ENCODE results near the gene PCDH1.
A peak's percentile ranks its signal among the peaks of the same experiment; 100 is the strongest.
"Not testable (repeated sequence)": the region's sequence is repeated elsewhere in the genome, so short reads cannot be mapped to it uniquely, and the experiment has no call there.

PCDH1 gene

DNA sequence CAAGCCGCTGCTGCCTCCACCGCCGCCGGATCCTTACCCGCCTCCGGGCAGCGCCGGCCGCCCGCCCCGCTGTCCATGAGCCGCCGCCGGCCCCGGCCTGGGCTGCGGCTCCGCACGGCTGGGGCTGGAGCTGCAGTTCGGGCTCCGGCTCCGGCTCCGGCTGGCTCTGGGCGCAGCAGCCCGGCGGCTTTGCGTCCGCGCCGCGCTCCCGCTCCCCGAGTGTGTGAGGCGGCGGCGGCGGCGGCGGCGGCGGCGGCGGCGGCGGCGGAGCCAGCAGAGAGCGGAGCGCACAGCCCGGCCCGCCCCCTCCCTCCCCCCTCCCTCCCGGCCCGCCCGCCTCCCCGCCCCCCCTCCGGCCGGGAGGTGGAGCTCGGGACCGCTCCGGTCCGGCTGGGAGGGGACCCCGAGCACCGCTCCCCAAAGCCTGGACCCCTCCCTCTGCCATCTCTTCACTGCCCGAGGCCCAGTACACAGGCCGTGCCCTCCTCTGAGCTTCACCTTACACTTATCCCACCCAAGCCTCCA, at the start of gene PCDH1:
Gene PCDH1, minus strand, starts transcription at position 225 of the 525 bp plus-strand sequence. Its CDS starts 148 bp downstream, at position 77.
- no peak for DNase-seq

DNA sequence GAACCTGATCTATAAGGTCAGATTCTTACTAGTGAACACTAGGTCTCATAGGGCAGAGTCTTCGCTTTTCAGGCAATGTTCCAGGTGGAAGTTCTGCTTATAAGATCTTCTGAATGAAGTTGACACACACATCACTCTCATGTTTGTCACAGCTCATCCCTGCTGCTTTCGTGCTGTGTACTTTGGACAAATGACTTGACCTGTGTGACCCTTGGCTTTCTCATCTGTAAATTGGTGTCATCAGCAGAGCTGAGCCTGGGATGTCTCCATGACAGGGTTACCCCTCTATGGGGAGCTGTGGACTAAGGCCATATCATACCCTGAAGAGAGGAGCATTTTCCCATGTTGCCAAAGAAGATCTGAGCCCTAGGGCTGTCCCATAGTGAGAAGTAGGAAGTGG, 48.2 kb upstream of the PCDH1 start:
- DNase-seq: no peak

DNA sequence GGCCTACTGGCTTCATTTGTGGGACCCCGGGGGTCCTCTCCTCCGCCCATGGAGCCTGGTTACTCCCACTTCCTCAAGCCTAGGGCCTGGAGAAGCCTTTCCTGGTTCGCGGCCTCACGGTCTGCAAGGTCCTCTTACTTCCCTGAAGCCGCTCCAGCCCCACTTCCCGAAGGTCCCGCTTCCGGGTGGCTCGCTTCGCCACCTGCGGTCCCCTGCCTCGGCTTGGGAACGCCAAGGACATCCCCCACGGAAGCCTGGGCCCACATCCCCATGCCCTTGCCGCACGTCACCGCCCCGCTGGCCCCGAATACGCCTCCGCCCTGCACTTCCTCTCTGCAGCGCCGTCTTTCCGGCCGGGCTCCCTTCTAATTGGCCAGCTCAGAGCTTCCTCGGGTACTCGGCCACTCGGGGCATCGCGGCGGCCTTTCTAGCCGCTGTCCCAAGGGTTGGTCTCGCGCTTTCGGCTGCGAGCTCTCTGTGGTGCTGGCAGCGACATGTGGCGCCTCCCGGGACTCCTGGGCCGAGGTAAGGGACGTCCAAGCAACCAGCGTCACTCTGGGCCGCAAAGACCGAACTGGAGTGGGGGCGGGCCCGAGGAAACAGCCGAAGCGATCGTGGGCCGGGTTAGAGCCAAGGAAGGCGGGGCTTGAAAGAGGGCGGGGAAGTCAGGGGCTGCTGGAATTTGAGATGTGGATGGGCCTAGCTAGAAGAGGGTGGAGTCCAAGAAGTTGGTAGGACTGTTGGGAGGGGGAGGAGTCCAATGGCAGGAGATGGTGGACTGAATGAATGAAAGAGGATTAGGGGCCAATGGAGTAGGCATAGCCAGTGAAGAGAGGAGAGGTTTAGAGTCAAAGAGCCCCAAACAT, 45.5 kb upstream of the PCDH1 start, which contains the start of gene DELE1:
Gene DELE1, plus strand, starts transcription at position 424 of the 866 bp plus-strand sequence. Its CDS starts 71 bp downstream, at position 495.
- DNase-seq: peak; percentile 87

DNA sequence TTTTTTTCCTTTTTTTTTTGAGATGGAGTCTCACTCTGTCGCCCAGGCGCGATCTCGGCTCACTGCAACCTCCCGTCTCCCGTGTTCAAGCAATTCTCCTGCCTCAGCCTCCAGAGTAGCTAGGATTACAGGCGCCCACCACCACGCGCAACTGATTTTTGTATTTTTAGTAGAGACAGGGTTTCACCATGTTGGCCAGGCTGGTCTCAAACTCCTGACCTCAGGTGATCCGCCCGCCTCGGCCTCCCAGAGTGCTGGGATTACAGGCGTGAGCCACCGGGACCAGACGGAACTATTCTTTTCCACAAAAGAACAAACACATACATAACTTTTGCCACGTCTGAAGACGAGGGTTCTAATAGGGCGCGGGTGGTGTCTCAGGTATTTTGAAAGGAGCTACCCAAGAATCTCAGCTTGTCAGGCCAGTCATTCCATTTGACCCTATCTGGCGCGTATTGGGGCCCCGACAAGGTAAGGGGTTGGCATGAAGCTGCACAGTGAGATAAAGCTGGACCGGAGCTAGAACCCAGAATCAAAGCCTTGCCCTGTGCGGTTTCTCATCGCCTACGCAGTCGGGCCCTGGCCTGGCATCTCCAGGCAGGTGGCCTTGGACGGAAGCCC, 44.7 kb upstream of the PCDH1 start:
- DNase-seq: not testable (repeated sequence)

DNA sequence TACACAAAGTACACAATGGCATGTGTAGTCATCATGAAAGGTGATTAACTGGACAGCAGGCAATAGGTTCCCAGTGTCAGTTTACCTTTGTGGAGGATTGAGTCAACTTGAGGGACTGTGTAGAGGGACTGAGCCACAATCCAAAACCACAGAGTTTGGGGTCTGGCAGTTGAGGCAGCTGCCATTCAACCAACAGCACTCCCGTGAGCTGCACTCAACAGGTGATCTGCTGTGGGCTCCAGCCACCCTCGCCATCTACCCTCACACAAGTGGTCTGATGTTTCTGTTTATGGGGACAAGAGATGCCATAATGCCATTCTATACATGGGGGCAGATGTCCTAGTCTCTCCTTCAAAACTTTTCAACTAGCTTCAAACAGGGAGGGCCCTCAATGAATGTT, 42.6 kb upstream of the PCDH1 start:
- DNase-seq: no peak

DNA sequence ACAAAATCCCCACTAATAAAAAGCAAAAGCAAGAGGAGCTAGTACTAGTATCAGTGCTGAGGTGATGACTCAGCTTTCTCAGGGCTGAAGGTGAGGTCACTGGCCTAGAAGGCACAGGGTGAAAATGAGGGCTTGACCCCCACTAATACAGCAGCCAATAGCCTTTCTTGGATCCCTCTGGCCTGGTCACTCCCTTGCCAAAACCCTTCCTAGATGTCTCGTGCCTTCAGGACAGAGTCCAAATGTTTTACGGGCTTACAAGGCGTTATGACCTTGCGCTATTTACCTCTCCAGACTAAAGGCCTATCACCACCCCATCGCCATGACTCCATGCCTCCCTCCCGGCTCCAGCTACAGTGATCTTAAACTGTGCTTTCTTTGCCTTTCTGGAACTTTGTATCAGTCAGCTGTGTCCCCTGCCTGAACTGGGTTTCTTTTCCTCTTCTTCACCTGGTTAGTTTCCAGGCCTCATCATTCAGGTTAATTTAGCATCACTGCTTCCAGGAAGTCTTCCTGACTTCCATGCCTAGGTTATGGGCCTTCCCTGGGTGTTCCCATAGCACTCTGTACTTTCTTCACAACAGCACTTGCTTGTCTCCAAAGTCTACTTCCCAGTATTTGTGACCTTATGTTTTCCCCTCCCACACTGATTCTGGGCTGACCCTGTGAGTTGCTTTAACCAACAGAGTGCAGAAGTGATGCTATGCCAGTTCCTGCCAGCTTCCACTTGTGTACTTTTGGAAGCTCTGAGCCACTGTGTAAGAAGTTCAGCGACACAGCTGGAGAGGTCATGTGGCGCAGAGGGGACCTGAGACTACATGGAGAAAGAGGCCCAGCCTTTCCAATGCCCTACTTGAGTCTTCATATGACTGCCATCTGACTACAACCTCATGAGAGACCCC, 41.3 kb upstream of the PCDH1 start:
- DNase-seq: no peak

DNA sequence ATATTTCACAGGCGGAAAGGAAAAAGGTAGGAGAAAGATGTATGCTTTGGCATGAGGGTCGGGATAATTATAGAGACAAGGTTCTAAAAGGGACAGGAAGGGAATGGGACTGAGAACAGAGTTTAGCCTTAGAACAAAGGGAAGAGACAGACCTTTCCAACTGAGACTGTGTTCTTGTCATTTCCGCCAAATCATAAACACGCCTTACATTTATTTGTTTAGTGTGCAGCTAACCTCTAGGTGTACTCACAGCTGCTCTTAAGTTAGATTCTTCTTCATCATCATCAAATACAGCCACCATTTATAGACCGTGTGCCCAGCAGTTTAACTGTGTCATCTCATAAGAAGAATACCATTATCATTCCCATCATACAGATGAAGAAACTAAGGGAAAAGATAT, 39.5 kb upstream of the PCDH1 start:
- DNase-seq: no peak

DNA sequence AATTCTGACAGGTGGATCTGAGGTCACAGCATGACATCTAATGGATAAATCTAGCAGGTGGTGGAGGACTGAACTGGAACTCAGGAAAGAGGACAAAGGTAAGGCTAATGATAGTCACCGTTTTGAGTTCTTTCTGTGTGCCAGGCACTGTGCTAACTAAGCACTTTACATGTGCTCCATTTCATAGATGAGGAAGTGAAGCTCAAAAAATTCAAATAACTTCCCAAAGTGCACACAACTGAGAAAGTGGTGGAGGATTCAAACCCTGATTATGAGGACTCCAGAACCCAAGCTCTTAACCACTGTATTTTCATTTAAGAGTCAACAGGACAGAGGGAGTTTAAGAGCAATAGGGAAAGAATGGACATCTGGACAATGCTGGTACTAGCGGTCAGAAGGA, 38.3 kb upstream of the PCDH1 start:
- DNase-seq: no peak

DNA sequence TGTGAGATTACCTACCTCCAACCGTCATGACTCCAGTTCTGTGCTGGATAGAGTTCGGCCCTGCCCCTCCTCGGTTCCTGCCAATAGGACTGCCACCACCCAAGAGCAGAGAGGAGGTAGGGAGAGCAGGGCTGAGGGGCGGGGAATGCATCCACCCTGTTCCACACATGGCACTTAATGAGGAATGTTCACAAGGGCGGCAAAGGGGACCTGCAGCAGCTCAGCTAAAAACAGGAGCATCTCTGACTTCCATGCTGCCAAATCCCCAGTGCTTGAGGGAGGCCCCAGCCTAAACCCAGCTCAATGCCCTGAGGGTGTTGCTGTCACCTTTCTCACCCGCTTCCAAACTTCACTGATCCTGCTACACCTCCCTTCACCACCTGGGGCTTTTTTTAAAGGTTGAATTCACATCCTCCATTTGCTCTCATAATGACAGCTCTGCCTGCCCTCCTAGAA, 37.7 kb upstream of the PCDH1 start:
- no peak for DNase-seq

DNA sequence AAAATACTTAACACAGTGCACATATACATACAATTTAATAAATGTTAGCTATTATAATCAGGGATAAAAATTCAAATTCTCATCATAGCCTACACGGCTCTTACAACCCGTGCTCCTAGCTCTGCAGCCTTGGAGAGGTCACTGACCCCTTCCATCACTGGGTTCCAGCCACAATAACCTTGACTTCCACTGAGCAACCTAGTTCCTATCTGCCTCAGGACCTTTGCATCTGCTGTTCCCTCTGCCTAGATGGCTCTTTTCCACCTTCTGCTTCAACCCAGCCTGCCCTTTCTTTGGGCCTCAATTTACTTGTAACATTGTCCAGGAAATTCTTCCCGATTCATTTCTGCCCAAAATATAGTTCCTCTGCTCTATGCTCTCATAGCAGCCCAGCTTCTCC, 36.6 kb upstream of the PCDH1 start:
- DNase-seq: no peak

DNA sequence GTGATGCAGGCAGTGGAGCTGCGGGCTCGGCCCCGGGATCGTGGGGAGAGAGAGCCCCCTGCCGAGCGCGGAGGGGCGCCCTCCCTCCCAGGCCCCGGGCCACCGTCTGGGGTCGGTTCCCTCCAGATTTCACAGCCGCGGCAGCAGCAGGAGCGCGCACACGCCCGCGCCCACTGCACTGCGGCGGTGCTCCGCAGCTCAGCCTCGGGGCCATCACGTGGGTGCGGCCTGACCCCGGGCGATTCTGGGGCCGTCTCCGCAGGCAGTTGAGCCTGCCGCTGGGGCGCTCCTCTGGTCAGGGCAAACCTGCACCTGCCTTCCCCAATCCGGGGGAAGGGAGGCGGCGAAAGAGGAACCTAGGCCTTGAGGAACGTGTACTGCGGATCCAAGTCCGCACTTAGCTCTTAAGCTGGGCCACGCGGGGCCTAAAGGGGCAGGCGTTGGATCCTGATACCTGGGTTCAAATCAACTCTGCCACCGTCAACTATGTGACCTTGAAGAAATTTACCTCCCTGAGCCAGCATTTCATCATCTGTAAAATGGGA, 36.1 kb upstream of the PCDH1 start:
- DNase-seq: no peak

DNA sequence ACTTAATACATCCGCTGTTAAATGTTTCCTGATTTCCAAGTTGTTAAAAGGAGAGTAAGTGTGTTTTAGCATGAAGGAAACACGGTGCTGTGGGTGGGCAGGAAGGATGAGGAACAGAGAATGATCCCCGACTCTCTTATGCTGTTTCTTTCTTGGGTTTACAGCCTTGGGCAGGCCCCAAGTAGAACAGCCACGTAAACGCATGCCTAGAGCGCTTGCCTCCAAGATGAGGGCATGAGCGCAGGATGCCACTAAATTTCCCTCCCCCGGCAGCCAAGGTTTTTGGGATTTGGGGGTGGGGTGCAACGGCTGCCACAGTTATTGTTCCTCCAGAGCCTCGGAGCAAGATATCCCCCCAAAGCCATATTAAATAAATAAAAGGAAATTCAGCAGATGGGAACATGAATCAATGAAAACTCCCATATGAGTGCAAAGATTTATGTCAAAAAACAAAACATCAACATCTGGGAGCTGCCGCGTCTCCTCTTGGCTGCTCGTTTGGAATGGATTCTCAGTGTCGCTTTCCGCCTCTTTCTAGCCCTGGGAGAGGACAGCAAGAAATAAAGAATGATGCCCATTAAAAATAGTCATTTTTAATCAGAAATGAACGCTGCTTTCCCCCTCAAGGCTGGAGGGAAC, 35.5 kb upstream of the PCDH1 start:
- DNase-seq: no peak

DNA sequence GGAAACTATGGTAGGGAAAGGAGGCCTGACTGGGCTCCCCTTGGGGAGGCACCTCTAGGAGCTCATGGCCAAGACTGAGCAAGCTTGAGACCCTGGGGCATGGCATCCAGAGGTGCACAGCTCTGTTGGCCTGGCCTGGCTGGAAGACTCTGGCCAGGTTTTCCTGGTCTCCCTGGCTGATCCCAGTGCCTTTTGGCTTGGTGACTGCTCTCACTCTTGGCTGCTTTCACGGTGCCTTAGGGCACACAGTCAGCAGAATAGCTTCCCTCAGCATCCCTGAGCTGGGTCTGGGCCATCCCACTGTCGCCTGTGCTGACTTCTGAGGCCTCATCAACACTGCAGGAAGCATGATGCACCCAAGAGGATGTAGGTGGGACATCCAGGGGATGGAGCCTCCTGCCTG, 32.1 kb upstream of the PCDH1 start:
- DNase-seq: no peak

DNA sequence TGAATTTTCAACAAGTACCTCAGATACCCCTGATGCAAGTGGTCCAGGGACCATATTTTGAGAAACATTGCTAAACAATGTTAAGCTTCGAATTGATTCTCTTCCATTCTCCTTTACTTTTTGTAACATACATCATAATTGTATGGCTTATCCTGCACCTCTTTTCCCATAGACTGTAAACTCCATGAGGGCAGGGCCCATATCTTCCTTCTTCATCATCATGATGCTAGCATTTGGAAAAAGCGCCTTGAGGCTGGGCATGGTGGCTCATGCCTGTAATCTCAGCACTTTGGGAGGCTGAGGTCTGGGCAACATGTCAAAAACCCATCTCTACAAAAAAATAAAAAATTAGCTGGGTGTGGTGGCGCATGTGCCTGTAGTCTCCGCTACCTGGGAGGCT, 31.0 kb upstream of the PCDH1 start:
- no peak for DNase-seq

DNA sequence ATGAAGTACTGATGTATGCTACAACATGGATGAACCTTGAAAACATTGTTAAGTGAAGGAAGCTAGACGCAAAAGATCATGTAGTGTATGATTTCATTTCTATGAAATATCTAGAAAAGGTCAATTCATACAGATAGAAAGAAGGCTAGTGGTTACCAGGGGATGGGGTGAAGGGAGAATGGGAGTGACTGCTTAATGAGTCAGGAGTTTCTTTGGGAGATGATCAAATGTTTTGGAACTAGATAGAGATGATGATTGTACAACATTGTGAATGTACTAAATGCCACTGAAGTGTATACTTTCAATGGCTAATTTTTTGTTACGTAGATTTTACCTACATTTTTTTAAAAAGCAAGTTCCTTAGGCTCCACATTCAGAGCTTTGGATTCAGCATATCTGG, 30.6 kb upstream of the PCDH1 start:
- no peak for DNase-seq

DNA sequence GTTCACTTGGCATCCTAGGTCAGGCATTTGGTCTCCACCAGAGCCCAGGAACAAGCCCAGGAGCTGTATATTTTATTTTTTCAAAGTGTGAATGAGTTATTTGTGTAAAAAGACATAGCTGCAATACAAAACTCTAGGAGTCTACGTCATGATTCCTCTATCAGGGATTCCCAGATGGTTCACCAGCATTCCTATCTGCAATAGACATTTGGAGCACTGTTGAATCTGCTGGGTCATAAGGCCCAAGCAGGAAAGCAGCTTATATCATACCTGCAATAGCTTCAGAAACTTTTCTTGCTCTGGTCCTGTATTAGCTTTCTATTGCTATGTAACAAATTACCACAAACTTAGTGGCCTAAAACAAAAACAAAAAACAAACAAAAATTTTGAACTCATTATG, 28.8 kb upstream of the PCDH1 start:
- DNase-seq: no peak

DNA sequence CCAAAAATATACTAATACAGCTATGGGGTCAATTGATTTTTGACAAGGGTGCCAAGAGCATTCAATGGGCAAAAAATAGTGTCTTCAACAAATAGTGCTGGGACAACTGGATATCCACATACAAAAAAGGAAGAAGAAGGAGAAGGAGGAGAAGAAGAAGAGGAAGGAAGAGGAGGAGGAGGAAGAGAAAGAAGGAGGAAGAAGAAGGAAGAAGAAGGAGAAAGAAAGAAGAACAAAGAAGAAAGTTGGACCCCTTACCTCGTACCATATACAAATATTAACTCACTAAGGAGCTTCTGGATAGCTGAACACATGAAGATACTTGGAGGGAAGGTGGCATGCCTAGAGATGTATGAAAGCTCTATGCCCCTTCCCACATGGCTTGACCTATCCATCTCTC, 28.3 kb upstream of the PCDH1 start:
- no peak for DNase-seq

DNA sequence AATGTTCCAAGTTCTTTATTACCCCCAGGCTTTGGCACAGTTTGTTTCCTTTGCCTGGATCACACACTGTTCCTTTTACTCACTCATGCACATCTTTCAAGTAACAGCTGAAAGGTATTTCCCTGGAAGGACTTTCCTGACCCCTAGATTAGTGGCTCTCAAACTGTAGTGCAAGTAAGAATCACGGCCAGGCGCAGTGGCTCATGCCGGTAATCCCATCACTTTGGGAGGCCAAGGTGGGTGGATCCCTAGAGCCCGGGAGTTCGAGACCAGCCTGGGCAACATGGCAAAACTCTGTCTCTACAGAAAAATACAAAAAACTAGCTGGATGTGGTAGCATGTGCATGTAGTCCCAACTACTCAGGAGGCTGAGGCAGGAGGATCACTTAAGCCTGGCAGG, 26.3 kb upstream of the PCDH1 start:
- DNase-seq: no peak

DNA sequence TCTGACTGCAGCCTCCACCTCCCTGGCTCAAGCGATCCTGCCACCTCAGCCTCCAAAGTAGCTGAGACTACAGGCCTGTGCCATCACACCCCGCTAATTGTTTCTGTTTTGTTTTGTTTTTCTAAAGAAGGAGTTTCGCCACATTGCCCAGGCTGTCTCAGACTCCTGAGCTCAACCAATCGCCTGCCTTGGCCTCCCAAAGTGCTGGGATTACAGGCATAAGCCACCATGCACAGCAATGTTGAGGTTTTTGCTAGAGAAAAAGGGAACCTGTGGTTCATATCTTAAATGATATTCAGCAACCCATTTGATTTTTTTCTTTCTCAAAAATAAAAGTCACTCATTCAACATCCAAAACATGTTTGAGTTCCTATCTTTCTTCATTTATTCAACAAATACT, 25.1 kb upstream of the PCDH1 start:
- peak; percentile 41 for DNase-seq

DNA sequence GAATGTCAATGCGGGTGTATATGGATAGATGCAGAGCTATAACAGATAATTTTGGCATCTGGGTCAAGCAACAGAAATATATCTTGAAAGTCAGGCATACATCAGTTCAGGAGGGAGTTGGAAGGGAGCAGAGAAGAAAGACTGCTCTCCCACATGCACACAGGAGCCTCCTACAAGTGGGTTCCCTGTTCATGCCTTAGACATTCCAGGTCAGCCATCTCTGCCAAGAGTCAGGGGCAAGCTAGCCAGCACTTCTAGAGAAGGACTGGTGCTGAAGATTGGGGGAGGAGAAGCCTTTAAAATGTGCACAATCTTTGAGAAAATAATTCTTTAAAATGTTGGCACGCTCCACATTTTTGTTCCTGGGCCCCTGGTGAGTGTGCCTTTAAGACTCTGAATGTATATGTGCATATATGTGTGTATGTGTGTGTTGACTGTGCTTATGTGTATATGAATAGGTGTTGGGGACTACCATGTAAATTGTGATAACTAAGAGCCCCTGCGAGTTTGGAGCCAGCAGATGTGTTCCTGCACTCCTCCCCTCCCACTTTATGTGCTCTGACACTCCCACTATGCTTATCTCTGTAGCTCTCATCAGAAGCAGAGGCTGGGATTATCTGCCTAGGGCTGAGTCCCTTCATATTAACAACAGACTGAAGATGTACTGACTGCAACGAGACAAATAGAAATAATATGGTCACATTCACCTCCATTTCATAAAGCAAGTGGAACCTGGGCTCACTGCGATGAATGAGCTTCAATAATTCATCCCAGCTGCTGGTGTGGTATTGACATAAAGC, 24.0 kb upstream of the PCDH1 start:
- no peak for DNase-seq

DNA sequence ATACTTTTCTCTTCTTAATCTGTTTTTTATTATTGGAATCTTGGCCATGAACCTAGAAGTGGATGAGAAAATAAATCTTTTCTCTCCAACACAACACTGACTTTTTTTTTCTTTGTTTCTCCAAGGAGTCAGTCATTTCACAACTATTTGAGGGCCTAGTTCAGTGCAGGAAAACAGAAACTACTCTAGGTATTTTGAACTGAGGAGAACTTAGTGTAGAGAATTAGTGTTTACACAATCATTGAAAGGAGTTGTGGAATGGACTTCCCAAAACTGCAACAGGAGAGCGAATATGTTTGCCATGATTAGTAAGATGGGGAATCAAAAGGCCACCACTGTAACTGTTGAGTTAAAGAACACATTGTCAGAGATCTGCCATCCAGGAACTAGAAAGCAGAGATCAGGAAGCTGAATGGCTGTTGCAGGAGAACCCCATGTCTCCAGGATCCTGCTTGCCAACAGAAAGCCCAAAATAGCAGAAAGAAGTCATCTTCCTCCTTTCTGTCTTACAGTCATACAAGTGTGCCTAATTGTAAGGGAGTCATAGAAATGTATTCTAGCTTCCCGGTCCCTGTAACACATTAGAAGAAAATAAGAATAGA, 20.3 kb upstream of the PCDH1 start:
- no peak for DNase-seq
